Stimulated activated CD4-positive, alpha-beta T cell treated with anti-CD3 and anti-CD28 coated beads, Interleukin-2, amount 100 ng/mL, for 48 hours (primary cell): Measurements from ENCODE around the gene IL17RE.

ENCODE experiments used
- DNase-seq, 2 donors: peaks; one replicate each; pipeline ENCODE4 v3.0.0-alpha.2; 2020

Gene IL17RE

GRCh38 chr3:9909221-9910013 lies 6.8 kb downstream of the IL17RE start:
- DNase-seq = no peak

GRCh38 chr3:9911863-9912262 lies 9.2 kb downstream of the IL17RE start:
- no peak for DNase-seq

GRCh38 chr3:9912294-9912935 lies 9.8 kb downstream of the IL17RE start:
- DNase-seq = no peak

- no peak for DNase-seq
These were observed 11.0 kb downstream of the IL17RE start for GRCh38 chr3:9913601-9914000.

GRCh38 chr3:9914011-9914410 lies 11.4 kb downstream of the IL17RE start:
- DNase-seq = no peak

- no peak for DNase-seq
These were observed 12.1 kb downstream of the IL17RE start for GRCh38 chr3:9914559-9915253.

GRCh38 chr3:9915254-9916141 lies 12.8 kb downstream of the IL17RE start:
- no peak for DNase-seq

- DNase-seq = no peak
These were observed 13.7 kb downstream of the IL17RE start for GRCh38 chr3:9916346-9916733.

GRCh38 chr3:9916734-9917680 lies 14.4 kb downstream of the IL17RE start, which contains the start of gene IL17RC:
TSS of gene IL17RC (plus strand) at chr3:9917098. CDS start at chr3:9917316, 218 bp downstream.
- DNase-seq = peak in 1 of 2 donors; percentile 42

GRCh38 chr3:9917820-9918219 lies 15.2 kb downstream of the IL17RE start:
- DNase-seq = no peak

- DNase-seq = no peak
These were observed 15.8 kb downstream of the IL17RE start for GRCh38 chr3:9918261-9919038.

- DNase-seq = no peak
These were observed 25.5 kb downstream of the IL17RE start for GRCh38 chr3:9928158-9928557.

- no peak for DNase-seq
These were observed 28.3 kb downstream of the IL17RE start for GRCh38 chr3:9930804-9931418.

GRCh38 chr3:9932535-9932842 lies 29.8 kb downstream of the IL17RE start:
- DNase-seq = no peak

- DNase-seq = peak; percentile 82
These were observed 30.4 kb downstream of the IL17RE start for GRCh38 chr3:9932843-9933560.

- peak; percentile 94 to 96 for DNase-seq
These were observed 31.1 kb downstream of the IL17RE start, which contains the start of gene CRELD1 for GRCh38 chr3:9933561-9934234. TSS of gene CRELD1 (plus strand) at chr3:9933834. CDS start at chr3:9934439, 605 bp downstream.

GRCh38 chr3:9934235-9934621 lies 31.6 kb downstream of the IL17RE start:
- no peak for DNase-seq

- no peak for DNase-seq
These were observed 32.3 kb downstream of the IL17RE start for GRCh38 chr3:9934993-9935392.

- DNase-seq = no peak
These were observed 33.4 kb downstream of the IL17RE start for GRCh38 chr3:9935966-9936510.
